ENCODE measurements around the gene DDX6. TPM values are rescaled to one million over a fixed set of nuclear protein-coding genes. Genes with fewer than 3 reads are reported as not detected.

DDX6 gene
- total and polyA plus RNA-seq, 10 of the 15 experiments (the other 5 are each of a cell fraction or from before 2014, with no cell fraction given): 6.6 to 119 (median 48.8) TPM

DNA sequence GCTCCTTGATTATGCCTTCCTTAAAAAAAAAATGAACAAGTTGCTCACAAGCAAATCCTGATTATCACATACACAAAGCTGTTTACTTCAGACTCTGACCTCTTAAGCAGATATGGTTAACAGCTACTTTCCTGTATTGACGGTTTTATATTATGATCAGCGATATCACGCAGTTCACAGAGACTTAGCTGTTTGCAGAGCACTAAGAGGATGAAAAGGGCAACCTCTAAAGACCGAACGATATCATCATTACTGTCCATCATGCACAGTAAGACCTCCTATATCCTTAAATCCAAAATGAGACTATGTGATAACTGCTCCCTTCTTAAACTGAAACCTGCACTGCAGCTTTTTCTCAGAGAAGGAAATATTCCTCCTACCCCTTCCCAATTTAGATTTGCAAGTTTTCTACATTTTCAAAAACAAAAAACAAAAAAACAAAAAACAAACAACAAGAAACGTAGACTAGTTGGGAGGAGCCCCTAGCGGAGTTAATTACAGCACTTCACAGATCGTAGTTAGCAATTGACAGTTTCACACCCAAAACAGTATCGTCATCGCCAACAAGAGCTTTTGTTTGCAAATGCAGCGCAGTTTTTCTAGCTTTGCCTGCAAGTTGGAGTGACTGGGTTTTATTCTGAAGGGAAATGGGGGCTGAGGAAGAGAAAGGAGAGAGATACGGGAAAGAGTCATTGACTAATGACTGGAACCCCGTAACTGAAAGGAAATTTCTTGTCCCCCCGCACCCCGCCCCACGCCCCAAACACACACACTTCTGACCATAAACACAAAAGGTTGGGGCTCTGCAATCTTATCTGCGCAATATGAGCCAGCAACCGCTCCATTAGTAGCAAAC, 1.2 kb downstream of the DDX6 start:
- Histone ChIP-seq H3K79me2 (ENCODE audit: control insufficient read depth, insufficient read depth, low read length) (peaks cover 69% of the 10 kb centered on the region), H3K27me3 (replicated peaks in 1 of 2; ENCODE audit: control insufficient read depth in 2 of 2, insufficient read depth in 2 of 2, low read length in 1 of 2) (no peaks in the 10 kb centered on the region), H3K4me3 (peak overlapping the region; percentile 81), H3K36me3 (ENCODE audit: control insufficient read depth in 2 of 2, insufficient read depth in 2 of 2, low read length in 1 of 2) (no peaks in the 10 kb centered on the region), H3K9ac (ENCODE audit: control insufficient read depth, insufficient read depth, low read length) (peak overlapping the region; percentile 100), H2AFZ (ENCODE audit: control insufficient read depth, low read depth, low read length) (no peak overlapping the region), H3K4me2 (ENCODE audit: control insufficient read depth, insufficient read depth) (peak overlapping the region; percentile 51), H3K9me3 (replicated peaks; ENCODE audit: control insufficient read depth, insufficient read depth, low read length) (no peaks in the 10 kb centered on the region), H3K4me1 (ENCODE audit: control insufficient read depth, insufficient read depth, low read length) (peaks cover 5% of the 10 kb centered on the region; the same call in 1 of the 2 replicates), H4K20me1 (ENCODE audit: control insufficient read depth, insufficient read depth) (no peaks in the 10 kb centered on the region; the same call in 1 of the 2 replicates), H3K27ac (ENCODE audit: control insufficient read depth, insufficient read depth) (peak overlapping the region; percentile 100)
- POLR2A ChIA-PET: interaction anchor here (0.5 to 4.8 kb wide), 21 partner anchors 9 to 339 kb away, joined by 3 to 69 read pairs (median 3); partner anchors contain the start of genes ARCN1, CXCR5 and VPS11
- SMC1A ChIA-PET (ENCODE audit: uncharacterized antibody, unreplicated experiment): interaction anchor here (0.6 to 9.7 kb wide), 27 partner anchors 9 to 1940 kb away, joined by 3 to 130 read pairs (median 4); no protein-coding TSS in a partner anchor
- in situ Hi-C loops (cut with MboI): no loop called here
- RAD21 ChIA-PET (ENCODE audit: unreplicated experiment): interaction anchor here (0.6 to 6.0 kb wide), 21 partner anchors 10 to 342 kb away, joined by 3 to 67 read pairs (median 7); partner anchors contain the start of genes BCL9L and CXCR5
- DNase-seq (ENCODE audit: low read depth, low spot score): peak; percentile 19
- WGBS (ENCODE audit: insufficient coverage, insufficient replicate concordance, low lambda C conversion rate, missing lambda C conversion rate): under 1% methylated on average over 17 of the region's 18 CpGs
- CTCF ChIA-PET: interaction anchor here (0.6 to 8.1 kb wide), 19 partner anchors 10 to 296 kb away, joined by 3 to 68 read pairs (median 5); partner anchors contain the start of gene CXCR5
- peak; percentile 81 for FAIRE-seq
- TSS peak; percentile 53 for BruUV-seq (replicated peaks)
- ATAC-seq: peak; percentile 10
- intact Hi-C loops (cut with micrococcal nuclease; ENCODE audit: unreplicated experiment): loop anchor here (1.0 to 5.0 kb wide), 5 partner anchors 32 to 139 kb away; no protein-coding TSS in a partner anchor
- TF ChIP-seq, protein P1, sequence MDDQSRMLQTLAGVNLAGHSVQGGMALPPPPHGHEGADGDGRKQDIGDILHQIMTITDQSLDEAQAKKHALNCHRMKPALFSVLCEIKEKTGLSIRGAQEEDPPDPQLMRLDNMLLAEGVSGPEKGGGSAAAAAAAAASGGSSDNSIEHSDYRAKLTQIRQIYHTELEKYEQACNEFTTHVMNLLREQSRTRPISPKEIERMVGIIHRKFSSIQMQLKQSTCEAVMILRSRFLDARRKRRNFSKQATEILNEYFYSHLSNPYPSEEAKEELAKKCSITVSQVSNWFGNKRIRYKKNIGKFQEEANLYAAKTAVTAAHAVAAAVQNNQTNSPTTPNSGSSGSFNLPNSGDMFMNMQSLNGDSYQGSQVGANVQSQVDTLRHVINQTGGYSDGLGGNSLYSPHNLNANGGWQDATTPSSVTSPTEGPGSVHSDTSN (IDR thresholded peaks at IDR 0.05; ENCODE audit: insufficient replicate concordance, low read depth, low read length): peak; percentile 6
- TF ChIP-seq SMC3 (IDR thresholded peaks at IDR 0.05; ENCODE audit: borderline replicate concordance, low read length): 0 out of 2 replicates have a peak, but pooled peaks have one; percentile 9
- 0 out of 4 replicates have a peak, but pooled peaks of 1 of the 2 experiments have one; percentile 19 for TF ChIP-seq BHLHE40 (IDR thresholded peaks at IDR 0.05; ENCODE audit: borderline replicate concordance in 1 of 2, low read depth in 2 of 2, low read length in 1 of 2)
- TF ChIP-seq CHD1 (IDR thresholded peaks at IDR 0.05; ENCODE audit: low read depth, low read length): peak; percentile 49; the same call in 1 of the 2 replicates
- no peak for TF ChIP-seq BRCA1 (IDR thresholded peaks at IDR 0.05; ENCODE audit: low read depth, low read length)
- TF ChIP-seq MTA2 (IDR thresholded peaks at IDR 0.05; ENCODE audit: low read depth): peak; percentile 41; the same call in 1 of the 2 replicates
- TF ChIP-seq SUZ12 (IDR thresholded peaks at IDR 0.05; ENCODE audit: unreplicated experiment): no peak
- TF ChIP-seq ZBTB33 (IDR thresholded peaks at IDR 0.05): no peak
- TF ChIP-seq SMARCA5 (IDR thresholded peaks at IDR 0.05): no peak
- no peak for TF ChIP-seq HDAC2 (IDR thresholded peaks at IDR 0.05)
- no peak for TF ChIP-seq RELA (IDR thresholded peaks at IDR 0.05; ENCODE audit: borderline replicate concordance, partially characterized antibody)
- TF ChIP-seq ZNF24 (IDR thresholded peaks at IDR 0.05): no peak
- peak; percentile 23; the same call in 1 of the 2 replicates for TF ChIP-seq RUNX3 (IDR thresholded peaks at IDR 0.05; ENCODE audit: low read length)
- TF ChIP-seq NFIC (IDR thresholded peaks at IDR 0.05; ENCODE audit: low read depth, low read length): no peak
- no peak for TF ChIP-seq CHD4 (IDR thresholded peaks at IDR 0.05)
- 0 out of 2 replicates have a peak, but pooled peaks have one; percentile 33 for TF ChIP-seq BMI1 (IDR thresholded peaks at IDR 0.05; ENCODE audit: borderline replicate concordance)
